NCI-H226 (cell line): ENCODE measurements around the gene COL4A6.
"Not testable (repeated sequence)": the region's sequence is repeated elsewhere in the genome, so short reads cannot be mapped to it uniquely, and the experiment has no call there.

Source experiments
- DNase-seq: peaks from one replicate; pipeline ENCODE4 v3.0.0-alpha.2; 2015

The COL4A6 gene

GRCh38 chrX:108397627-108398391 is 40.4 kb downstream of the COL4A6 start:
- DNase-seq, result peak; percentile 62

DNA sequence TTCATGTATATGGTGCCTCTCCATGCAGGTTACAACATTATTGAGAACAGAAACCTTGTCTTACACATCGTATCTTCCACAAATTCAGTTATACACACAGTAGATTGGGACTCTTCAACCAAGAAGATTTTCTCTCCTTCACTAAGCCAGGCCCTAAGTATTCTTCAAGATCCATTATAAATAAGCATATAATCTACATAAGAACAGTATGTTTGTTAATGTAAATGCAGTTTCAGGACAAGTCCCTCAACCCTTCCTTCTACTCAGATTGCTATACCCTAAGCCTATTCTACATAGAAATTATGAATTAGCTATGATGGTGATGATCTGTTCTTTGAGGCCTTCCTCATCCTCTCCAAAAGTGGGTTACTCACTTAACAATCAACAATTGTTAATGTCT is 41.2 kb downstream of the COL4A6 start:
- no peak for DNase-seq

DNA sequence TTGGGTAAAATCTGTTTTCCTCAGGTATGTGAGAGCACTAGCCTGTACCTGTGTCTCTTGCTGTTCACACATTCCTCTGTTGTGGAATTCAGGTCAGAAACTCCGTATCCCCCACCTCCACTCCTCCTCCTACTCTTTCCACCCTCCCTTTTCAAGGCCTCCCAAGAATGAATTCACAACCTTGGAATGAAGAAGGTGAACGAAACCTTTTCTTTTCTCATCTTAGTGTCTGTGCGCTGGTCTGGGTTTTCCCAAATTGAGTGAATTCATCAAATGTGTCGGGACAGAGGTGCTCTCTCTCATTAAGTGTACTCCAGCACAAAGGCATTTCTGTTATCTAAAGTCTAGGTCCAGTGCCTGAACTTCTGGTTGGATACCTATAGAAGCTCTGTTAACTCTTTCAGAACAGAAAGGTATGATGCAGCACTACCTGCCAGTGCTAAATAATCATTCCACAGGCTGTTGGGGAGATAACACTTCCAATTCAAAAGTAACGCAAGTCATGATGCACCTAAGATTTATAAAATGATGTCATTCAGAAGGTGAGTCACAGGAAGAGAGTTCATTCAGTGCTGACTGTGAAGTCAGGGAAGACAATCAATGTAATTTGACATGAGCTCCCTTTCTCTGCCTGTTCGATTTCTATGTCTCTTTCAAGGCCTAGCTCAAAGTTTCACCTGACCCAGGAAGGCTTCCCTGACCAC is 41.9 kb downstream of the COL4A6 start:
- DNase-seq, result peak; percentile 83

DNA sequence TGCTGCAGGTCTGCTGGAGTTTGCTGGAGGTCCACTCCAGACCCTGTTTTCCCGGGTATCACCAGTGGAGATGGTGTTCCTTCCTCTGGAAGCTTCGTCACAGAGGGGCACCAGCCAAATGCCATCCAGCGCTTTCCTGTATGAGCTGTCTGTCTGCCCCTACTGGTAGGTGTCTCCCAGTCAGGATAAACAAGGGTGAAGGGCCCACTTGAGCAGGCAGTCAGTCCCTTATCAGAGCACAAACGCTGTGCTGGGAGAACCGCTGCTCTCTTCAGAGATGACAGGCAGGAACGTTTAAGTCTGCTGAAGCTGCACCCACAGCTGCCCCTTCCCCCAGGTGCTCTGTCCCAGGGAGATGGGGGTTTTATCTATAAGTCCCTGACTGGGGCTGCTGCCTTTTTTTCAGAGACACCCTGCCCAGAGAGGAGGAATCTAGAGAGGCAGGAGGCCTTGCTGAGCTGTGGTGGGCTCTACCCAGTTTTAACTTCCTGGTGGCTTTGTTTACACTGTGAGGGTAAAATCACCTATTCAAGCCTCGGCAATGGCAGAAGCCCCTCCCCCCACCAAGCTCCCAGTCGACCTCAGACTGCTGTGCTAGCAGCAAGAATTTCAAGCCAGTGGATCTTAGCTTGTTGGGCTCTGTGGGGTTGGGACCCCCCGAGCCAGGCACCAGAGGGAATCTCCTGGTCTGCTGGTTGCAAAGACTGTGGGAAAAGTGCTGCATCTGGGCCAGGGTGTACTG is 47.1 kb downstream of the COL4A6 start:
- not testable (repeated sequence) for DNase-seq

DNA sequence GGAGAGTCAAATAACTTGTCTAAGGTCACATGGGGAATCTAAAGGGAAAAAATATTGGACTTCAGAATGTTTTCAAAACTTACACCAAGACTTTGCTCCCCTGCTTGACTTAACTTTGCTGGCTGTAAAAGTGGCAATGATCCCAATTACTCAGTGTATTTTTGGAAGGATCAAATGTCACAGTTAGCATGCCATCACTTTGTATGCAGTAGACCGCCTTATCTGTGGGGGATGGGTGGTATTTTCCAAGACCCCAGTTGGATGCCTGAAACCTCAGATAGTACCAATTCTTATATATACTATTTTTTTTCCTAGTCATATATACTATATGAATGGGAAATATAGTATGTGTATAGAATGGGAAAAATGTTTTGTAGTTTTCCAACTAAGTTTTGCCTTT is 53.4 kb downstream of the COL4A6 start:
- DNase-seq, result no peak

GRCh38 chrX:108380222-108380621 is 58.0 kb downstream of the COL4A6 start:
- DNase-seq, result no peak

GRCh38 chrX:108376821-108377220 is 61.4 kb downstream of the COL4A6 start:
- DNase-seq, result not testable (repeated sequence)

DNA sequence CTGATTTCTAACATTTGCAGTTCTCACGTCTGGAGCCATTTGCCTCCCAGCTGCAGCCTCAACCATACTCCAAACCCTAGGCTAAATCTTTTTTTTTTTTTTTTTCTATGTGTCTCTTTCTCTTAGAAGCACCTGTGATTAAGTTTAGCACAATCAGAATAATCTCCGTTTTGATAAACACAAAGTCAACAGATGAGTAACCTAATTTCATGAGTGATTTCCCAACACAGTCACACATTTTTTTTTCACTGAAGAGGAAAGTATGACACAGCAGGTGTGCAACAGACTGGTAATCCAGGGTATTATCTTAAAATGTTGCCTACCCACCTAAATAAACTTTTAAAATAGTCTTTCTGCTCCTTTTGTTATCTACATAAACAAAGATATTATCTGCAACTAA is 62.6 kb downstream of the COL4A6 start:
- DNase-seq, result not testable (repeated sequence)

GRCh38 chrX:108366644-108367406 is 71.4 kb downstream of the COL4A6 start:
- no peak for DNase-seq

- peak; percentile 20 for DNase-seq
These were observed 76.2 kb downstream of the COL4A6 start for GRCh38 chrX:108362026-108362425.

DNA sequence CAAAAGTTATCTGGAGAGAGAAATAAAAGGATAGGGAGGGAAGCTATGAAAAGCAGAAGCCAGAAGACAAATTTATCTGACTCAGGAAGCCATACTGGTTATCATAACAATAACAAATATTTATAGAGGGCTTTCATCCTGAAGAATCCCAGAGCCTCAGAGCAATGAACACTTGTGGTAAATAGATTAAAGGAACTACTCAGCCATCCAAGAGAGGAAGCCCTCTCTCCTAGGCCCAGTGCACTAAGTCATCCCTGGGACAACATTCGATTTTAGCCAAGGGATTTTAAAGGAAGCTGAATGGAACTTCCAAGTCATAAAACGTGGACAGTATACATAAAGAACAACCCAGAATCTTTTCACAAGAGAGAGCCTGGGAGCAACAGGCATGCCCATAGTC is 76.9 kb downstream of the COL4A6 start:
- peak; percentile 2 for DNase-seq

- DNase-seq, result peak; percentile 53
These were observed 78.2 kb downstream of the COL4A6 start for GRCh38 chrX:108359806-108360602.

- DNase-seq, result peak; percentile 34
These were observed 84.8 kb downstream of the COL4A6 start for GRCh38 chrX:108353452-108353851.

- DNase-seq, result no peak
These were observed 89.0 kb downstream of the COL4A6 start for GRCh38 chrX:108349210-108349609.

GRCh38 chrX:108348525-108348924 is 89.7 kb downstream of the COL4A6 start:
- DNase-seq, result no peak

GRCh38 chrX:108347800-108348199 is 90.4 kb downstream of the COL4A6 start:
- DNase-seq, result no peak

- no peak for DNase-seq
These were observed 94.0 kb downstream of the COL4A6 start for GRCh38 chrX:108344216-108344615.

DNA sequence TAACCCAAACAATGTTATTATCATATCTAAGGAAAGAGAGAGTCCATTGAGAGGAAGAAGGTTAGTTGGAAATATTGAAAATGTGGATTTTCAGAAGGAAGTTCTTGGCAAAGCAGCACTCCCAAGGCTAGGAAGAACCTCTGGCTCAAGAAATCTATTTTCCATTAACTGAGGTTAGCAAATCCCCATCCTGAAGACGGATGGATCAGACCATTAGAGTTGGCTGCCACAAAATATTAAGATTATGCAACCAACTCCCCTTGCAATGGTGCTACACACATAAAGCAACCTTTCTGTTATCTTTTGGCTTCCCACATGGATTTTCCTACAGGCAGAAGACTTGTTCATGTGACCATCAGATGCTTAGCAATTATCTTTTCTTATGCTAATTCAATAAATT is 96.3 kb downstream of the COL4A6 start:
- no peak for DNase-seq

DNA sequence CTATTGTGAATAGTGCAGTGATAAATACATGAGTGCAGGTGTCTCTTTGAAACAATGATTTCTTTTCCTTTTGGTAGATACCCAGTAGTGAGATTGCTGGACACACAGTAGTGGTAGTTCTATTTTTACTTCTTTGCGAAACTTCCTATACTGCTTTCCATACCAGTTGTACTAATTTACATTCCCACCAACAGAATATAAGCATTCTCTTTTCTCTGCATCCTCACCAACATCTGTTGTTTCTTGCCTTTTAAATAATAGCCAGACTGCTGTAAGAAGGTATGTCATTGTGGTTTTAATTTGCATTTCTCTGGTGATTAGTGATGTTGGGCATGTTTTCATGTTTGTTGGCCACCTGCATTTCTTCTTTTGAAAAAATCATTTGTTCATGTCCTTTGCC is 105.9 kb downstream of the COL4A6 start:
- DNase-seq, result no peak

DNA sequence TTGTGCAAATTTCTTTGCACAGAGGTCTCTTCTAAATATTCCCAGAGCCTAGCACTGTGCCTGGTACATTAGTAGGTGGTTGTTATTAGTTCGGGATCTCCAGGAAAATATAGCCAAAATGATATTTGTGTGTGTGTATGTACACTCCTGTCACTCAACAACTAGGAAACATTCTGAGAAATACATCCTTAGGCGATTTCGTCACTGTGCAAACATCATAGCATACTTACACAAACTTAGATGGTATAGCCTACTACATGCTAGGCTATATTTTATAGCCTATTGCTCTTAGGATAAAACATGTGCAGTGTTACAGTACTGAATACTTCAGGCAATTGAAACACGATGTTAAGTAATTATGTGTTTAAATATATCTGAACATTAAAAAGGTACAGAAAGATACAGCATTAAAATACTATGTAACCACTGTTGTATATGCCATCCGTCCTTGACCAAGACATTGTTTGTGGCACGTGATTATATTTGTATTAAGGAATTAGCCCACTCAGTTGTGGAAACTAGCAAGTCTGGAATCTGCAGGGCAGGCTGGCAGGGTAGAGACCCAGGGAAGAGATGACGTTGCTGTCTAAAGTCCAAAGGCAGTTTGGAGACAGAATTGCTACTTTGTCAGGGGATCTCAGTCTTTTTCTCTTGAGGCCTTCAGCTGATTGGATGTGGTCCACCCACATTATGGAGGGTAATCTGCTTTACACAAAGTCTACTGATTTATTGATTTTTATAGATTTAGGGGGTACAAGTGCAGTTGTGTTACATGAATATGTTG is 106.9 kb downstream of the COL4A6 start:
- DNase-seq, result no peak

DNA sequence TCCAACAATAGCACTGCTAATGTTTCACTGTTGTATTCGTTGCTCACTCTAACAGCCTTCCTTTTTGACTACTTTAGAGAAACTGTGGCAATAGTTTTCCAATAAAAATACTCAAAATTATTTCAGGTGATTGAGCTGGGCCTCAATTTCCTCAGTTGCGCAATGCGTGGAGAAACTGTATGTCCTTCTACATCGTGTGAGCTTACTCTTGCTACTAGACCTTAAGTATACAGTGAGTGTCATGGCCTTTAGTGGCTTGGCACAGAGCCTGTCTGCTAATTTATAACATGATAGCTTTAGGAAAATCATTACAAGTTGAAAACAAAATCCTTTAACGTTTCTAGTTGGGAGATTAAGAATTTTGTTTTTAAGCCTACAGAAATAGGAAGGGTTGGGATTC is 114.5 kb downstream of the COL4A6 start:
- DNase-seq, result no peak
